ENCODE results near the gene PRRX2. TPM values are rescaled to one million over a fixed set of nuclear protein-coding genes. Genes with fewer than 3 reads are reported as not detected.
A peak's percentile ranks its signal among the peaks of the same experiment; 100 is the strongest.

PRRX2 gene
- total RNA-seq, 1 experiment from 2014 or later, result 7.6 TPM

- in situ Hi-C loops (cut with HindIII; ENCODE audit: low pct_unique_long_range_greater_than_20kb, low sequenced_read_pairs), result no loop called here
Measured at GRCh38 chr9:129716091-129716490, 50.6 kb downstream of the PRRX2 start.

GRCh38 chr9:129717991-129718390 is 52.5 kb downstream of the PRRX2 start:
- in situ Hi-C loops (cut with HindIII; ENCODE audit: low pct_unique_long_range_greater_than_20kb, low sequenced_read_pairs), result no loop called here
- no peak for DNase-seq (ENCODE audit: low read depth)

More at GRCh38 chr9:129716091-129716490, 50.6 kb downstream of the PRRX2 start:
- DNase-seq (ENCODE audit: low read depth), result no peak

GRCh38 chr9:129718647-129719046 is 53.2 kb downstream of the PRRX2 start:
- no peak for DNase-seq (ENCODE audit: low read depth)
- in situ Hi-C loops (cut with HindIII; ENCODE audit: low pct_unique_long_range_greater_than_20kb, low sequenced_read_pairs), result no loop called here

- no peak for DNase-seq (ENCODE audit: low read depth)
- in situ Hi-C loops (cut with HindIII; ENCODE audit: low pct_unique_long_range_greater_than_20kb, low sequenced_read_pairs), result no loop called here
Measured at GRCh38 chr9:129719135-129719534, 53.7 kb downstream of the PRRX2 start.

- DNase-seq (ENCODE audit: low read depth), result no peak
- in situ Hi-C loops (cut with HindIII; ENCODE audit: low pct_unique_long_range_greater_than_20kb, low sequenced_read_pairs), result no loop called here
Measured at GRCh38 chr9:129720181-129720864, 54.9 kb downstream of the PRRX2 start.

- in situ Hi-C loops (cut with HindIII; ENCODE audit: low pct_unique_long_range_greater_than_20kb, low sequenced_read_pairs), result no loop called here
- DNase-seq (ENCODE audit: low read depth), result no peak
Measured at GRCh38 chr9:129720865-129721545, 55.6 kb downstream of the PRRX2 start.

GRCh38 chr9:129722913-129723312 is 57.5 kb downstream of the PRRX2 start:
- in situ Hi-C loops (cut with HindIII; ENCODE audit: low pct_unique_long_range_greater_than_20kb, low sequenced_read_pairs), result no loop called here
- no peak for DNase-seq (ENCODE audit: low read depth)

- in situ Hi-C loops (cut with HindIII; ENCODE audit: low pct_unique_long_range_greater_than_20kb, low sequenced_read_pairs), result no loop called here
Measured at GRCh38 chr9:129724456-129725190, 59.2 kb downstream of the PRRX2 start.

GRCh38 chr9:129725795-129726251 is 60.4 kb downstream of the PRRX2 start:
- DNase-seq (ENCODE audit: low read depth), result no peak
- in situ Hi-C loops (cut with HindIII; ENCODE audit: low pct_unique_long_range_greater_than_20kb, low sequenced_read_pairs), result no loop called here

More at GRCh38 chr9:129724456-129725190, 59.2 kb downstream of the PRRX2 start:
- DNase-seq (ENCODE audit: low read depth), result no peak

GRCh38 chr9:129726322-129727160 is 61.1 kb downstream of the PRRX2 start:
- in situ Hi-C loops (cut with HindIII; ENCODE audit: low pct_unique_long_range_greater_than_20kb, low sequenced_read_pairs), result no loop called here
- DNase-seq (ENCODE audit: low read depth), result peak; percentile 48

- in situ Hi-C loops (cut with HindIII; ENCODE audit: low pct_unique_long_range_greater_than_20kb, low sequenced_read_pairs), result no loop called here
- no peak for DNase-seq (ENCODE audit: low read depth)
Measured at GRCh38 chr9:129728744-129729143, 63.3 kb downstream of the PRRX2 start.

GRCh38 chr9:129731477-129732085 is 66.1 kb downstream of the PRRX2 start:
- no peak for DNase-seq (ENCODE audit: low read depth)
- in situ Hi-C loops (cut with HindIII; ENCODE audit: low pct_unique_long_range_greater_than_20kb, low sequenced_read_pairs), result no loop called here

- no peak for DNase-seq (ENCODE audit: low read depth)
- in situ Hi-C loops (cut with HindIII; ENCODE audit: low pct_unique_long_range_greater_than_20kb, low sequenced_read_pairs), result no loop called here
Measured at GRCh38 chr9:129732100-129732499, 66.7 kb downstream of the PRRX2 start.

GRCh38 chr9:129732946-129733631 is 67.6 kb downstream of the PRRX2 start:
- no peak for DNase-seq (ENCODE audit: low read depth)
- in situ Hi-C loops (cut with HindIII; ENCODE audit: low pct_unique_long_range_greater_than_20kb, low sequenced_read_pairs), result no loop called here

- in situ Hi-C loops (cut with HindIII; ENCODE audit: low pct_unique_long_range_greater_than_20kb, low sequenced_read_pairs), result no loop called here
- DNase-seq (ENCODE audit: low read depth), result no peak
Measured at GRCh38 chr9:129733632-129733953, 68.1 kb downstream of the PRRX2 start.

- no peak for DNase-seq (ENCODE audit: low read depth)
- in situ Hi-C loops (cut with HindIII; ENCODE audit: low pct_unique_long_range_greater_than_20kb, low sequenced_read_pairs), result no loop called here
Measured at GRCh38 chr9:129735546-129735945, 70.1 kb downstream of the PRRX2 start.

- in situ Hi-C loops (cut with HindIII; ENCODE audit: low pct_unique_long_range_greater_than_20kb, low sequenced_read_pairs), result no loop called here
- no peak for DNase-seq (ENCODE audit: low read depth)
Measured at GRCh38 chr9:129736334-129736733, 70.9 kb downstream of the PRRX2 start.

Data from Caki2 (cell line).